GM12878 (cell line): ENCODE results near the gene FANK1. TPM values are rescaled to one million over a fixed set of nuclear protein-coding genes. Genes with fewer than 3 reads are reported as not detected.
"Not testable (repeated sequence)": the region's sequence is repeated elsewhere in the genome, so short reads cannot be mapped to it uniquely, and the experiment has no call there.

Experiments used
- ATAC-seq: fragments of 200-7000 bp; cut with Tn5 transposase; 3 replicates; pipeline ENCODE4 v1.9.1; 2020; ENCODE audit warnings: mild to moderate bottlenecking, moderate library complexity
- BruUV-seq: library from RNA; stranded (reverse); fragments of 400-500 nt; replicated peaks from 2 replicates; lab custom pipeline; 2021; lab: Mats Ljungman, UMichigan
- CTCF ChIA-PET: fragments of 300-600 bp; sonication (Branson Sonifier 250); formaldehyde crosslinking; extraction: SDS; loops from one replicate; lab custom pipeline; 2021; ENCODE audit warnings: inconsistent platforms; lab: Yijun Ruan, JAX
- POLR2A ChIA-PET: fragments of 350-600 bp; formaldehyde crosslinking; extraction: SDS; loops from one replicate; lab custom pipeline; 2021; ENCODE audit warnings: inconsistent platforms; lab: Charles Lee
- RAD21 ChIA-PET: fragments of 300-600 bp; sonication (Branson Sonifier 250); formaldehyde crosslinking; loops from one replicate; lab custom pipeline; 2023; ENCODE audit warnings: antibody characterized with exemption; ENCODE audit not compliant: unreplicated experiment; lab: Charles Lee
- SMC1A ChIA-PET: fragments of 300-600 bp; sonication (Branson Sonifier 250); formaldehyde crosslinking; loops from one replicate; lab custom pipeline; 2023; ENCODE audit not compliant: unreplicated experiment, uncharacterized antibody; lab: Charles Lee
- DNase-seq: peaks from one replicate; pipeline ENCODE4 v3.0.0-alpha.2; 2011; ENCODE audit warnings: low read depth, low spot score
- FAIRE-seq: peaks from 3 replicates; lab custom pipeline; 2011; peaks lifted over from hg19 to GRCh38; lab: Jason Lieb, UNC
- H2AFZ ChIP-seq: 2 replicates; pipeline ENCODE4 v1.6.0; 2011; ENCODE audit warnings: low read depth, low read length, control low read depth; ENCODE audit not compliant: control insufficient read depth
- H3K27ac ChIP-seq: 2 replicates; pipeline ENCODE4 v1.5.1; 2011; ENCODE audit warnings: control low read depth; ENCODE audit not compliant: control insufficient read depth, insufficient read depth
- H3K27me3 ChIP-seq, 2 experiments: replicated peaks in 1 of 2; 2 replicates each; pipeline versions ENCODE4 v1.6.0 to v1.6.1; 2011; ENCODE audit warnings: low read length in 1 of 2; ENCODE audit not compliant: control insufficient read depth in 2 of 2, insufficient read depth in 2 of 2
- H3K36me3 ChIP-seq, 2 experiments: 2 replicates each; pipeline ENCODE4 v1.5.1; 2011; ENCODE audit warnings: low read length in 1 of 2; ENCODE audit not compliant: control insufficient read depth in 2 of 2, insufficient read depth in 2 of 2
- H3K4me1 ChIP-seq: 2 replicates; pipeline ENCODE4 v1.6.1; 2011; ENCODE audit warnings: mild to moderate bottlenecking, low read length, moderate library complexity, mixed read lengths; ENCODE audit not compliant: control insufficient read depth, insufficient read depth
- H3K4me2 ChIP-seq: 2 replicates; pipeline ENCODE4 v1.6.0; 2011; ENCODE audit warnings: control low read depth; ENCODE audit not compliant: control insufficient read depth, insufficient read depth
- H3K4me3 ChIP-seq: fragments of 200-600 bp; sonication (generic); 2 replicates; pipeline ENCODE4 v1.5.1; 2016
- H3K79me2 ChIP-seq: 2 replicates; pipeline ENCODE4 v1.6.0; 2011; ENCODE audit warnings: low read length; ENCODE audit not compliant: control insufficient read depth, insufficient read depth
- H3K9ac ChIP-seq: 2 replicates; pipeline ENCODE4 v1.8.0; 2011; ENCODE audit warnings: low read length, control low read depth, mixed read lengths; ENCODE audit not compliant: control insufficient read depth, insufficient read depth
- H3K9me3 ChIP-seq: replicated peaks from 3 replicates; pipeline ENCODE4 v1.5.1; 2011; ENCODE audit warnings: mild to moderate bottlenecking, low read length; ENCODE audit not compliant: control insufficient read depth, insufficient read depth
- H4K20me1 ChIP-seq: 2 replicates; pipeline ENCODE4 v1.6.0; 2011; ENCODE audit not compliant: control insufficient read depth, insufficient read depth
- CUX1 ChIP-seq: IDR thresholded peaks from 2 replicates; pipeline ENCODE4 v1.6.1; 2012; ENCODE audit warnings: improper control_type of control experiment, low read depth, low read length; ENCODE audit not compliant: insufficient replicate concordance
- IKZF1 ChIP-seq: fragments of 450-650 bp; conservative IDR thresholded peaks from 2 replicates; pipeline ENCODE4 v1.6.1; 2017; ENCODE audit warnings: antibody characterized with exemption, mild to moderate bottlenecking
- MEF2A ChIP-seq: IDR thresholded peaks from 2 replicates; pipeline ENCODE4 v1.6.1; 2011; ENCODE audit warnings: low read depth, mild to moderate bottlenecking, low read length, moderate library complexity; ENCODE audit not compliant: insufficient read depth
- RELB ChIP-seq: fragments of 450-650 bp; IDR thresholded peaks from 2 replicates; pipeline ENCODE4 v1.6.1; 2017; ENCODE audit warnings: low read depth, mild to moderate bottlenecking, moderate library complexity
- SPI1 ChIP-seq: IDR thresholded peaks from 2 replicates; pipeline ENCODE4 v1.6.1; 2011; ENCODE audit warnings: low read depth, mild to moderate bottlenecking, low read length, moderate library complexity, borderline replicate concordance; ENCODE audit not compliant: insufficient read depth
- WGBS: methylation state at CpG from one replicate; pipeline ENCODE4 v1.1.6; 2016; ENCODE audit warnings: low lambda C conversion rate; ENCODE audit not compliant: insufficient replicate concordance, insufficient coverage; ENCODE audit errors: missing lambda C conversion rate; 5-methylcytosine and 5-hydroxymethylcytosine counted together
- in situ Hi-C: fragments of 300-500 bp; cut with MboI; formaldehyde crosslinking; loops from 9 replicates; pipeline ENCODE4 v1.14.3; 2018; ENCODE audit warnings: mixed read lengths
- intact Hi-C: fragments of 100-400 bp; cut with micrococcal nuclease; formaldehyde crosslinking; loops from one replicate; pipeline ENCODE4 v1.14.2; 2022; ENCODE audit not compliant: unreplicated experiment
- polyA plus RNA-seq, 11 experiments: library from polyadenylated mRNA; depleted of rRNA in 4 of 11; unstranded in 6 of 11; stranded (reverse) in 5 of 11; fragments of >200 nt; fragmentation: Nextera tagmentation in 4 of 11; fragmentation: Illumina TruSeq in 1 of 11; extraction: Ambion mirVana in 4 of 11; extraction: Trizol in 1 of 11; gene quantifications; 1 replicate in 1 of 11; 2 replicates in 10 of 11; pipeline versions ENCODE4 v1.2.1 to v1.2.3, GENCODE V29; 2011 to 2016; ENCODE audit warnings: inconsistent platforms in 2 of 11, missing spikeins in 2 of 11, low read depth in 1 of 11
- total RNA-seq, 4 experiments: library from RNA; depleted of rRNA in 3 of 4; stranded (reverse); fragments of >200 nt in 3 of 4; fragmentation: Illumina TruSeq in 1 of 4; extraction: Trizol in 1 of 4; gene quantifications; 2 replicates each; pipeline versions ENCODE4 v1.2.1 to v1.2.3, GENCODE V29; 2013 to 2021

Gene FANK1
- total and polyA plus RNA-seq, 10 of the 15 experiments (the other 5 are each of a cell fraction or from before 2014, with no cell fraction given) = 0.07 to 0.16 (median 0.13) TPM; not detected in 6

- no peak for TF ChIP-seq RELB
- TF ChIP-seq MEF2A = no peak
- TF ChIP-seq, all 136 proteins: peak for 0
Observed at GRCh38 chr10:125926247-125926646, 29.9 kb downstream of the FANK1 start (continued).

- H3K27ac ChIP-seq, CTCF ChIA-PET, H3K4me1 ChIP-seq, intact Hi-C loops, BruUV-seq, H3K9ac ChIP-seq, H3K79me2 ChIP-seq, H3K9me3 ChIP-seq, in situ Hi-C loops, RAD21 ChIA-PET, H3K4me3 ChIP-seq, H4K20me1 ChIP-seq, H3K4me2 ChIP-seq, H2AFZ ChIP-seq, H3K27me3 ChIP-seq, POLR2A ChIA-PET, DNase-seq, H3K36me3 ChIP-seq, FAIRE-seq, ATAC-seq: not testable (repeated sequence)
- 63% methylated on average over 5 of the region's 5 CpGs for WGBS
- SMC1A ChIA-PET = interaction anchor here (0.6 kb wide), 1 partner anchor 493 kb away, joined by 4 read pairs; no protein-coding TSS in a partner anchor
Observed at GRCh38 chr10:125927265-125927664, 30.9 kb downstream of the FANK1 start.

- ChIA-PET RAD21 (no interaction called here), SMC1A (no interaction called here), CTCF (interaction anchor here (0.7 kb wide), 1 partner anchor 265 kb away, joined by 3 read pairs; no protein-coding TSS in a partner anchor), POLR2A (no interaction called here)
- WGBS = 15% methylated on average over 7 of the region's 7 CpGs
- no peak overlapping the region for H2AFZ ChIP-seq
- no peak overlapping the region for H3K9ac ChIP-seq
- in situ Hi-C loops = no loop called here
- H3K4me1 ChIP-seq = no peaks in the 10 kb centered on the region
- H3K36me3 ChIP-seq = no peaks in the 10 kb centered on the region
- no peak overlapping the region for H3K4me2 ChIP-seq
- H3K9me3 ChIP-seq = no peaks in the 10 kb centered on the region
- H3K27me3 ChIP-seq = no peaks in the 10 kb centered on the region
- no peaks in the 10 kb centered on the region for H4K20me1 ChIP-seq
- H3K4me3 ChIP-seq = no peak overlapping the region
- H3K79me2 ChIP-seq = no peaks in the 10 kb centered on the region
- no peak for ATAC-seq
- no TSS peak for BruUV-seq
- intact Hi-C loops = no loop called here
- DNase-seq = no peak
- FAIRE-seq = no peak
- no peak overlapping the region for H3K27ac ChIP-seq
- no peak for TF ChIP-seq SPI1
- no peak for TF ChIP-seq IKZF1
- TF ChIP-seq CUX1 = no peak
Observed at GRCh38 chr10:125928928-125929585, 32.7 kb downstream of the FANK1 start.
